PFSK-1 (cell line): Measurements from ENCODE around the gene CERS6.

Source experiments
- FOXP2 ChIP-seq: optimal IDR thresholded peaks from 2 replicates; pipeline ENCODE3; 2011; ENCODE audit warnings: borderline replicate concordance, control low read depth, inconsistent platforms; ENCODE audit not compliant: insufficient read depth; ENCODE audit errors: extremely low read length, extremely low read depth
- POLR2AphosphoS5 ChIP-seq: IDR thresholded peaks from 2 replicates; pipeline ENCODE4 v1.6.1; 2012; ENCODE audit warnings: low read depth, mild to moderate bottlenecking, control low read depth, low read length, moderate library complexity
- REST ChIP-seq, 2 experiments: IDR thresholded peaks; 2 replicates each; pipeline versions ENCODE4 v1.6.1 to v1.8.0; 2011 to 2012; ENCODE audit warnings: low read depth in 2 of 2, low read length in 2 of 2, control low read depth in 1 of 2, inconsistent platforms in 1 of 2, mild to moderate bottlenecking in 1 of 2, moderate library complexity in 1 of 2; ENCODE audit not compliant: insufficient read depth in 1 of 2
- SIN3A ChIP-seq: IDR thresholded peaks from 2 replicates; pipeline ENCODE4 v1.6.1; 2012; ENCODE audit warnings: mild to moderate bottlenecking, low read length, moderate library complexity, borderline replicate concordance; ENCODE audit not compliant: insufficient read depth
- TAF1 ChIP-seq: IDR thresholded peaks from 2 replicates; pipeline ENCODE4 v1.6.1; 2012; ENCODE audit warnings: low read length, control low read depth, borderline replicate concordance; ENCODE audit not compliant: insufficient read depth

The CERS6 gene

DNA sequence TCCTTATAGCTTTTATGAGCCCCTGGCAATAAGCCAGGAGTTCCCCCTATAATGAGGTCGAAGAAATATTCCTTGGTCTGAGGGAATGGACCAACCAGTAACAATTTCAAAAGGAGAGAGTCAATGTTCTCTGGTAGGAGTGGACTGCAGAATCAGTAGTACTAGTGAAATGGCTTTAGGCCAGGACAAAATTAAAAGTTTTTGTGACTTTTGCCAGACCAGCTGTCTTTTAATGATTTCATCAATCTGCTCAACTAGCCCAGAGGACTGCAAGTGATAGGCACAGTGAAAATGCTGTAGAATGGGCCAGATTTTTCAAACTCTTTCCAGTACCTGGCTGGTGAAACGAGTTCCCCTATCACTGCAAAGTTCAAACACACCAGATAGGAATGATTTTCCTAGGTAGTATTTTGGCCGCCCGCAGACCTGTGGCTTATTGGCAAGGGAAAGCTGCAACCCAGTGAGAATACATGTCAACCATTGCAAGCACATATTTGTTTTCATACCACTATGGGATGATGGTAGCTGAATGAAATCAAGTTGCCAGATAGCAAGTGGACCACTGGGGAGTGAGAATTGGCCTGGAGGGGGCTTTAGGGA, 45.5 kb downstream of the CERS6 start:
- TF ChIP-seq FOXP2 (no peak), REST (IDR thresholded peaks at IDR 0.05; ENCODE audit: insufficient read depth in 1 of 2, low read depth in 2 of 2, low read length in 2 of 2) (no peak), POLR2AphosphoS5 (no peak), TAF1 (no peak), SIN3A (no peak)

DNA sequence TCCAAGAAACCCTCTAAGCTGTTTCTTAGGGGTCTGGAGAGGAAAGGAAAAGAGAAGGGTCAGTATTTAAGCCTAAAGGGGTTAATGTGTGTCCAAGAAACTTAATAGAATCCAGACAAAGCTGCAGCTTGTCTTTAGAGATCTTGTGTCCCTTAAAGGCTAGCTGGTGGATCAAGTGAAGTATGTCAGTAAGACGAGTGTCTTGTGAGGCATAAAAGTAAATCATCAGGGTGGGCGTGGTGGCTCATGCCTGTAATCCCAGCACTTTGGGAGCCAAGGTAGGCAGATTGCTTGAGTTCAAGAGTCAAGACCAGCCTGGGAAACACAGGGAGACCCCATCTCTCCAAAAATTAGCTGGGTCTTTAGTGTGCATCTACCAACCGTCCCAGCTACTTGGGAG, 47.8 kb downstream of the CERS6 start:
- TF ChIP-seq FOXP2: no peak
- no peak for TF ChIP-seq TAF1
- TF ChIP-seq POLR2AphosphoS5: no peak
- TF ChIP-seq SIN3A: no peak
- no peak for TF ChIP-seq REST (IDR thresholded peaks at IDR 0.05; ENCODE audit: insufficient read depth in 1 of 2, low read depth in 2 of 2, low read length in 2 of 2)

DNA sequence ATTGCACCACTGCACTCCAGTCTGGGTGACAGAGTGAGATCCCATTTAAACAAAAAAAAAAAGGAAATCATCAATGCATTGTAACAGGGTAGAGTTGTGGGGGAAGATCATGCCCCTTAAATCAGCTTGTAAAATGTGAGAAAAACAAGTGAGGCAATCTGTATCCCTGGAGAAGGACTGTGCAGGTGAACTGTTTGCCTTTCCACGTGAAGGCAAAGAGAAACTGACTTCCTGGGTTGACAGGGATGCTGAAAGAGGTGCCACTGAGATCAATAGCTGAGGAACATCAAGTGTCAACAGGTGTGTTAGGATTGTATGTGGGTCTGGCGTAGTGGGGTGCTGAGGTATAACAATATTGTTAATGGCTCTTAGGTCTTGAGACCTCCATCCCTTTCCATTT, 48.3 kb downstream of the CERS6 start:
- TF ChIP-seq SIN3A (no peak), POLR2AphosphoS5 (no peak), TAF1 (no peak), FOXP2 (no peak), REST (IDR thresholded peaks at IDR 0.05; ENCODE audit: insufficient read depth in 1 of 2, low read depth in 2 of 2, low read length in 2 of 2) (no peak)

DNA sequence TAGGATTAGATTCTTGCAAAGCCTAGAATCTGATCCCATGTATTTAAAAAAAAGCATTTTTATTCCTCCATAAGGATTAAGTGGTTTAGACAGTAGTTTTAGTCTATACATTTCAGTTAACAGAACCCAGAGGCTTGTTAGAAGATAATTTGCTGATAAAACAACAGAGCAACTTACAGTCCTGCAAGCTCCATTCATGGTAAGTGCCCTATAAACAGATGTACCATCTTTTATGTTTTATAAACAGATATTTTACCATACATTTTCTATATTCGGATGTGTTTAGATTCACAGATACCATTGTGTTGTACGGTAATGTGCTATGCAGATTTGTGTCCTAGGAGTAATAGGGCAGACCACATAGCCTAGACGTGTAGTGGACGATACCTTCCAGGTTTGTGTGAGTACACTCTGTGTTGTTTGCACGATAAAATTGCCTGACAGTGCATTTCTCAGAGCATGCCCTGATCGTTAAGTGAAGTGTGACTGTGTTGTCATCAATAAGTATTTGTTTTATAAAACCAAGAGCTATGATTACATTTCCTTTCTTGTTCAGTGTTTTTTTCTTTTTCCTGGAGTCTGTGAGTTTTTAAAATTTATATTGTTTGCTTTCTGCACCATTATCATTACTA, 54.2 kb downstream of the CERS6 start:
- TF ChIP-seq SIN3A (no peak), POLR2AphosphoS5 (no peak), REST (IDR thresholded peaks at IDR 0.05; ENCODE audit: insufficient read depth in 1 of 2, low read depth in 2 of 2, low read length in 2 of 2) (no peak), TAF1 (no peak)

DNA sequence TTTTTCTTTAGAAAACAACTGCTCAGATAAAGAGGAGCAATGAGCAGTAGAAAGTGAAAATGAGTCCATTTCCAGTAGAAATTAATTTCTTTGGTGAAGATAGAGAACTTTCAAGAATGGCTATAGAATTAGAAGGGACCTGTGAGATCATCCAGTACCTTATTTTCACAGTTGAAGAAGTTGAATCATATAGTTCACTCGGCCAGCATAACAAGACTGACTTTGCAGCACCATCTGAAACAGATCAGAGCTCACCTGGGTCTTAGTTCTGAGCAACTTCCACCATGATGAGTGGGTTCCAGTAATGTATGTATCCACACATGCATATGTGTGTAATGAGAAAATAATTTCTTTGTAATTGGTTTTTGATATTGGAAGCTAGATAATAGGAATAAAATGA, 58.6 kb downstream of the CERS6 start:
- TF ChIP-seq TAF1 (no peak), SIN3A (no peak), REST (IDR thresholded peaks at IDR 0.05; ENCODE audit: insufficient read depth in 1 of 2, low read depth in 2 of 2, low read length in 2 of 2) (no peak), FOXP2 (no peak), POLR2AphosphoS5 (no peak)
